Measurements from ENCODE around the gene MIGA2. TPM values are rescaled to one million over a fixed set of nuclear protein-coding genes. Genes with fewer than 3 reads are reported as not detected.
A peak's percentile ranks its signal among the peaks of the same experiment; 100 is the strongest.

Gene MIGA2
- total RNA-seq, 4 donors from 2014 or later, result 72.0 to 245 (median 74.0) TPM

DNA sequence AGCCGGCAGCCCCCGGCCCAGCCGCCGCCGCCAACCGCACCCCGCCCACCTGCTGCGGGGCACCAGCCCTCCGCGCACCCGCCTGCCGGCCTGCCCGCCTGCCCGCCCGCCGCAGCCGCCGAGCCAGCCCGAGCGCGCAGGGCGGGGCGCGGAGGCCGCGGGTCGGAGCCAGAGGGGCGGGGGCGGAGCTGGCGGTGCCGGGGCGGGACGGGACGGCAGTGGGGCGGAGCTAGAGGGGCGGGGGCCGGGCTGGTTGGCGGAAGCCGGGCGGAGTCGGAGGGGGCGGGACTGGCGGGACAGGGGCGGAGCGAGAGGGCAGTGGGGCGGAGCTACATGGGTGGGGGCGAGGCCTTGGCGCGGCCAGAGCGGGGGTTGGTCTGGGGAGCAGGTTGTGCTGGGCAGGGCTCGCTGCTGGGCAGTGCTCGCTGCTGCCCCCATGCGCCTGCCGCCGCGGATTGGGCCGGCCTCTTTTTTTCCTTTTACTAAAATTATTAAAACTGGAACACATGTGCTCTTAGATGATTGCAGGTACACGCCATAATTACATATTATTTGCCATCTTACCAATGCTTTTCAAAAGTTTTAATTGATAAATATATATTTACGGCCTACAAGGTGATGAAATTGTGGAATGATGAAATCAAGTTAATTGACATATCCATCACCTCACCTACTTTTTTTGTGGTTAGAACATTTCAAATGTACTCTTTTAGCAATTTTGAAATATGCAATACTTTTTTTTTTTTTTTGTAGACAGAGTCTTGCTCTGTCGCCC, 8.0 kb upstream of the MIGA2 start, which contains the start of gene SH3GLB2:
TSS of gene SH3GLB2 (minus strand) at position 140 of the 775 bp plus-strand sequence. CDS start 177 bp downstream, outside the sequence.
- 8 to 11% methylated on average over 9 to 10 of the region's 60 CpGs for WGBS, 2 donors (ENCODE audit: low coverage in 1 of 2)

DNA sequence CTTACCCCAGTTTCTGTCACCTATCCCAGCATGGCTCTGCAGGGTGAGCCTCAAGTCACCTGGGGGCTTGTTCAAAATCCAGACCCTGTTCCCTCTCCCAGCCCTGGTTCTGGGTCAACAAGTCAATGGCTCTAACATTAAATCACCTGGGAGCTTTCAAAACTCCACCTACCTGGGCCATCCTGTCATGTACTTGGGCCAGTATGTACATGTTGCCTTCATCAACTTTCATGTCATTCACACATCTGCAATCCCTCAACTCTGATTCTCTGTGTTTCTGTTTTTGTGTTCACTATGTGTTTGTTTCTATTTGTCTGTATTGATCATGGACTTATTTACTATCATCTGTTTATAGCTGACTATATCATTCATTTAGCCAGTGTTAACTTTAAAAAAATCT, 6.2 kb upstream of the MIGA2 start:
- in situ Hi-C loops (cut with MboI; ENCODE audit: low pct_ligation_motif_present in 1 of 4, low pct_unique_long_range_greater_than_20kb in 1 of 4, low sequenced_read_pairs in 3 of 4) (no loop called here), intact Hi-C loops (cut with DNase I; ENCODE audit: low total_unique reads) (no loop called here)
- TF ChIP-seq, protein P1, sequence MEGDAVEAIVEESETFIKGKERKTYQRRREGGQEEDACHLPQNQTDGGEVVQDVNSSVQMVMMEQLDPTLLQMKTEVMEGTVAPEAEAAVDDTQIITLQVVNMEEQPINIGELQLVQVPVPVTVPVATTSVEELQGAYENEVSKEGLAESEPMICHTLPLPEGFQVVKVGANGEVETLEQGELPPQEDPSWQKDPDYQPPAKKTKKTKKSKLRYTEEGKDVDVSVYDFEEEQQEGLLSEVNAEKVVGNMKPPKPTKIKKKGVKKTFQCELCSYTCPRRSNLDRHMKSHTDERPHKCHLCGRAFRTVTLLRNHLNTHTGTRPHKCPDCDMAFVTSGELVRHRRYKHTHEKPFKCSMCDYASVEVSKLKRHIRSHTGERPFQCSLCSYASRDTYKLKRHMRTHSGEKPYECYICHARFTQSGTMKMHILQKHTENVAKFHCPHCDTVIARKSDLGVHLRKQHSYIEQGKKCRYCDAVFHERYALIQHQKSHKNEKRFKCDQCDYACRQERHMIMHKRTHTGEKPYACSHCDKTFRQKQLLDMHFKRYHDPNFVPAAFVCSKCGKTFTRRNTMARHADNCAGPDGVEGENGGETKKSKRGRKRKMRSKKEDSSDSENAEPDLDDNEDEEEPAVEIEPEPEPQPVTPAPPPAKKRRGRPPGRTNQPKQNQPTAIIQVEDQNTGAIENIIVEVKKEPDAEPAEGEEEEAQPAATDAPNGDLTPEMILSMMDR (IDR thresholded peaks at IDR 0.05), result no peak
- no peak for TF ChIP-seq EP300 (IDR thresholded peaks at IDR 0.05; ENCODE audit: low read depth)
- TF ChIP-seq POLR2A (IDR thresholded peaks at IDR 0.05), result no peak
- TF ChIP-seq POLR2AphosphoS5 (IDR thresholded peaks at IDR 0.05), result no peak
- no peak for DNase-seq
- H3K9me3 ChIP-seq, result no peaks in the 10 kb centered on the region
- peaks cover 16 to 31% (median 27%) of the 10 kb centered on the region in 4 donors for H3K4me1 ChIP-seq
- H3K27me3 ChIP-seq, result no peaks in the 10 kb centered on the region
- no peak overlapping the region for H3K4me3 ChIP-seq
- H3K36me3 ChIP-seq, result no peaks in the 10 kb centered on the region
- H3K27ac ChIP-seq, result no peak overlapping the region

More for the DNA sequence above, 8.0 kb upstream of the MIGA2 start, which contains the start of gene SH3GLB2:
- H3K27me3 ChIP-seq, result no peaks in the 10 kb centered on the region
- in situ Hi-C loops (cut with MboI; ENCODE audit: low pct_ligation_motif_present in 1 of 4, low pct_unique_long_range_greater_than_20kb in 1 of 4, low sequenced_read_pairs in 3 of 4), result no loop called here
- H3K9me3 ChIP-seq, result no peaks in the 10 kb centered on the region
- peak within 1 kb of the TSS; percentile 50 to 95 (median 84) for H3K4me3 ChIP-seq
- DNase-seq, result peak; percentile 97
- intact Hi-C loops (cut with DNase I; ENCODE audit: low total_unique reads), result no loop called here
- TF ChIP-seq POLR2A (IDR thresholded peaks at IDR 0.05) (no peak), POLR2AphosphoS5 (IDR thresholded peaks at IDR 0.05) (peak in 1 of 3 donors; percentile 4)
- TF ChIP-seq, protein P1 (IDR thresholded peaks at IDR 0.05), result peak; percentile 82 to 93 (median 84)
- peak within 1 kb of the TSS; percentile 83 to 91 (median 86) for H3K27ac ChIP-seq
- H3K4me1 ChIP-seq, result peaks cover 19 to 36% (median 31%) of the 10 kb centered on the region in 4 donors
- no peaks in the 10 kb centered on the region for H3K36me3 ChIP-seq

DNA sequence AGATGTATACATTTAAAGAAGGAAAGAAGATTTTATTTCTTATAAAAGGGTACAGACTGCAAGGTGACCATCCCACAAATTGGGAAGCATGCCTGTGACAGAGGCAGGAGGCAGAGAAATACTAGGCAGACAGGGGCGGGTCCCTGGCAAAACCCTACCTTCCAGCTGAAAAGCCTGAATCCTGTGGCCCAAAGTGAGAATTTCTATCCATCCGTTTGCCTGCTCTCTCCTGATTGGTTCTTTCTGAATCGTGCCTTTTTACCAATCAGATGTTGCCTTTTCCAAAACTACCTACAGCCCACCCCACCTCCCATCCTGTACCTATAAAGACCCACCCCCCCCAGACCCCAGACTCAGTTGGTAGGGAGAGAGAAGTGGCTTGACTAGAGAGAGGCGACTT, 4.9 kb upstream of the MIGA2 start:
- WGBS, 2 donors (ENCODE audit: low coverage in 1 of 2), result 73 to 80% methylated on average over 3 to 4 of the region's 4 CpGs
- peaks cover 8 to 28% (median 23%) of the 10 kb centered on the region in 4 donors for H3K4me1 ChIP-seq
- H3K9me3 ChIP-seq, result no peaks in the 10 kb centered on the region
- in situ Hi-C loops (cut with MboI; ENCODE audit: low pct_ligation_motif_present in 1 of 4, low pct_unique_long_range_greater_than_20kb in 1 of 4, low sequenced_read_pairs in 3 of 4) (no loop called here), intact Hi-C loops (cut with DNase I; ENCODE audit: low total_unique reads) (no loop called here)
- DNase-seq, result no peak
- H3K4me3 ChIP-seq, result no peak overlapping the region
- H3K27me3 ChIP-seq, result no peaks in the 10 kb centered on the region
- H3K36me3 ChIP-seq, result no peaks in the 10 kb centered on the region
- H3K27ac ChIP-seq, result no peak overlapping the region
- TF ChIP-seq EP300 (IDR thresholded peaks at IDR 0.05; ENCODE audit: low read depth), result no peak
- TF ChIP-seq, protein P1 (IDR thresholded peaks at IDR 0.05), result no peak
- TF ChIP-seq POLR2A (IDR thresholded peaks at IDR 0.05), result no peak
- TF ChIP-seq POLR2AphosphoS5 (IDR thresholded peaks at IDR 0.05), result no peak

DNA sequence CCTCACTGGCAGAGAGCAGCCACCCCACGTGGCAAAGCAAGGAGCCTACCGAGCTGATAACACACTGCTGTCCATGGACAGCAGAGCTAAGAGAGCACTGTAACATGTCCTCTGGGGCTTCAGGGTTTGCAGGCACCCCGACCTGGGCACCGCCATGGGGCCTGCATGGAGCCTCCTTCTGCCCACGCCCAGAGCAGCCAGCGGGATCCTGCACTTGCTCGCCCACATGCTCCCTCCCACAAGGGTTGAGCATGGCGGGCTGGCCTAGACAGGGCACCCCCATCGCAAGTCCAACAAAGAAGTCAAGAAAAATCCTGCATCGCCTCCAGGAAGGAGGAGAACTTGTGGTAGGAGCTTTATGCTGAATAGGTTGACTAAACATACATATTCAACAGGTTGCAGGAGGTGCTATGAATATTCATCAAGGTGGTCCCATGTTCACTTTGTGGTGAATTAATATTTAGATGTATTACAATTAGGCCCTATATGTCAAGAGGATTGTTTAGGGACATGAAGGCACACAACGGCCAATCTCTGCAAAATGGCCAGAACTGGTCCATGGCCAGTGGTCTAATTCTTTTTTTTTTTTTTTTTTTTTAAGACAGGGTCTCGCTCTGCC, 3.8 kb upstream of the MIGA2 start:
- DNase-seq, result no peak
- H3K36me3 ChIP-seq, result no peaks in the 10 kb centered on the region
- no peaks in the 10 kb centered on the region for H3K27me3 ChIP-seq
- 78 to 84% methylated on average over 1 to 12 of the region's 12 CpGs for WGBS, 2 donors (ENCODE audit: low coverage in 1 of 2)
- in situ Hi-C loops (cut with MboI; ENCODE audit: low pct_ligation_motif_present in 1 of 4, low pct_unique_long_range_greater_than_20kb in 1 of 4, low sequenced_read_pairs in 3 of 4), result no loop called here
- no peak overlapping the region for H3K4me3 ChIP-seq
- TF ChIP-seq, protein P1 (IDR thresholded peaks at IDR 0.05), result no peak
- no peak for TF ChIP-seq EP300 (IDR thresholded peaks at IDR 0.05; ENCODE audit: low read depth)
- no peak for TF ChIP-seq POLR2A (IDR thresholded peaks at IDR 0.05)
- no peak for TF ChIP-seq POLR2AphosphoS5 (IDR thresholded peaks at IDR 0.05)
- H3K27ac ChIP-seq, result no peak overlapping the region
- no peaks in the 10 kb centered on the region for H3K9me3 ChIP-seq
- intact Hi-C loops (cut with DNase I; ENCODE audit: low total_unique reads), result no loop called here
- peaks cover 6 to 24% (median 19%) of the 10 kb centered on the region in 4 donors for H3K4me1 ChIP-seq

All from transverse colon (tissue), 4 donors.